ENCODE data around the gene TSACC.

GRCh38 chr1:156289857-156290256, 48.5 kb upstream of the TSACC start:
- TF ChIP-seq CTCF (IDR thresholded peaks at IDR 0.05; ENCODE audit: control extremely low read depth in 1 of 3, insufficient read depth in 1 of 3, low read depth in 1 of 3, low read length in 3 of 3) (no peak), EZH2 (IDR thresholded peaks at IDR 0.05; ENCODE audit: low read depth, low read length, severe bottlenecking) (no peak), RAD21 (IDR thresholded peaks at IDR 0.05 in 1 of 2, conservative IDR thresholded peaks at IDR 0.05 in 1 of 2; ENCODE audit: low read depth in 2 of 2, low read length in 2 of 2) (no peak), ASH2L (IDR thresholded peaks at IDR 0.05; ENCODE audit: low read length) (no peak), ATF3 (IDR thresholded peaks at IDR 0.05; ENCODE audit: insufficient read depth, low read depth, low read length) (no peak), TAF1 (IDR thresholded peaks at IDR 0.05; ENCODE audit: low read depth, low read length) (no peak), KDM1A (IDR thresholded peaks at IDR 0.05; ENCODE audit: borderline replicate concordance, low read length) (no peak), POLR2A (IDR thresholded peaks at IDR 0.05; ENCODE audit: control extremely low read depth in 1 of 2, low read depth in 2 of 2, low read length in 2 of 2) (no peak), RBBP5 (IDR thresholded peaks at IDR 0.05; ENCODE audit: borderline replicate concordance, low read depth, low read length) (no peak), TBP (IDR thresholded peaks at IDR 0.05; ENCODE audit: low read depth, low read length) (no peak), MAX (IDR thresholded peaks at IDR 0.05) (no peak), SP2 (IDR thresholded peaks at IDR 0.05; ENCODE audit: low read length) (no peak), CBX8 (IDR thresholded peaks at IDR 0.05; ENCODE audit: borderline replicate concordance, low read depth, low read length) (no peak)

Measured in H1 (cell line).